Astrocyte (in vitro differentiated cells and primary cell): ENCODE results near the gene WNT9B. TPM values are rescaled to one million over a fixed set of nuclear protein-coding genes. Genes with fewer than 3 reads are reported as not detected.

Source experiments
- DNase-seq: peaks from one replicate; pipeline ENCODE4 v3.0.0-alpha.2; 2010; ENCODE audit warnings: low read depth
- FAIRE-seq: peaks from 2 replicates; lab custom pipeline; 2011; peaks lifted over from hg19 to GRCh38; lab: Jason Lieb, UNC
- H2AFZ ChIP-seq: 2 replicates; pipeline ENCODE4 v1.6.0; 2012; ENCODE audit warnings: low read depth, low read length, inconsistent platforms
- H3K27ac ChIP-seq: 2 replicates; pipeline ENCODE4 v1.5.1; 2011; ENCODE audit warnings: low read depth, low read length, inconsistent platforms
- H3K27me3 ChIP-seq: 2 replicates; pipeline ENCODE4 v1.6.0; 2011; ENCODE audit warnings: low read length, inconsistent platforms; ENCODE audit not compliant: insufficient read depth
- H3K36me3 ChIP-seq: 2 replicates; pipeline ENCODE4 v1.5.1; 2011; ENCODE audit warnings: low read length, inconsistent platforms; ENCODE audit not compliant: insufficient read depth
- H3K4me1 ChIP-seq: 2 replicates; pipeline ENCODE4 v1.5.1; 2011; ENCODE audit warnings: low read length, inconsistent platforms; ENCODE audit not compliant: insufficient read depth
- H3K4me2 ChIP-seq: 2 replicates; pipeline ENCODE4 v1.6.0; 2012; ENCODE audit warnings: low read length, inconsistent platforms
- H3K4me3 ChIP-seq: 2 replicates; pipeline ENCODE4 v1.5.1; 2011; ENCODE audit warnings: low read depth, mild to moderate bottlenecking, low read length, inconsistent platforms; ENCODE audit not compliant: insufficient read depth
- H3K79me2 ChIP-seq: 2 replicates; pipeline ENCODE4 v1.6.0; 2012; ENCODE audit warnings: mild to moderate bottlenecking, low read length, inconsistent platforms; ENCODE audit not compliant: insufficient read depth
- H3K9ac ChIP-seq: 2 replicates; pipeline ENCODE4 v1.6.0; 2012; ENCODE audit warnings: mild to moderate bottlenecking, low read length, inconsistent platforms
- H3K9me3 ChIP-seq: 2 replicates; pipeline ENCODE4 v1.5.1; 2012; ENCODE audit warnings: low read depth, mild to moderate bottlenecking, low read length, inconsistent platforms; ENCODE audit not compliant: insufficient read depth
- H4K20me1 ChIP-seq: 2 replicates; pipeline ENCODE4 v1.6.0; 2012; ENCODE audit warnings: low read length, inconsistent platforms; ENCODE audit not compliant: insufficient read depth
- H3K27ac Mint-ChIP-seq: one replicate; pipeline ENCODE4 v1.8.0; 2021; ENCODE audit warnings: mild to moderate bottlenecking, mixed read lengths; ENCODE audit not compliant: unreplicated experiment
- H3K27me3 Mint-ChIP-seq: one replicate; pipeline ENCODE4 v1.8.0; 2021; ENCODE audit warnings: low read depth, mixed read lengths; ENCODE audit not compliant: unreplicated experiment
- H3K36me3 Mint-ChIP-seq: one replicate; pipeline ENCODE4 v1.8.0; 2021; ENCODE audit warnings: low read depth, mixed read lengths; ENCODE audit not compliant: unreplicated experiment
- H3K4me1 Mint-ChIP-seq: one replicate; pipeline ENCODE4 v1.8.0; 2021; ENCODE audit warnings: low read depth, mixed read lengths; ENCODE audit not compliant: unreplicated experiment
- H3K4me3 Mint-ChIP-seq: one replicate; pipeline ENCODE4 v1.8.0; 2021; ENCODE audit warnings: mild to moderate bottlenecking, moderate library complexity, mixed read lengths; ENCODE audit not compliant: unreplicated experiment
- H3K9me3 Mint-ChIP-seq: one replicate; pipeline ENCODE4 v1.8.0; 2021; ENCODE audit warnings: mild to moderate bottlenecking, mixed read lengths; ENCODE audit not compliant: unreplicated experiment
- EZH2 ChIP-seq: IDR thresholded peaks from 2 replicates; pipeline ENCODE4 v1.6.1; 2012; ENCODE audit warnings: mild to moderate bottlenecking, low read length, inconsistent platforms; ENCODE audit not compliant: insufficient read depth
- total RNA-seq: library from RNA; stranded (reverse); gene quantifications from 2 replicates; pipeline ENCODE4 v1.2.1, GENCODE V29; 2021
- TF ChIP-seq, protein P1 (sequence below): IDR thresholded peaks from 2 replicates; pipeline ENCODE4 v1.5.1; 2011; ENCODE audit warnings: low read depth, mild to moderate bottlenecking, inconsistent platforms, low read length, moderate library complexity; ENCODE audit not compliant: insufficient read depth

Gene WNT9B
- total RNA-seq, 1 donor from 2014 or later: 0.48 TPM

DNA sequence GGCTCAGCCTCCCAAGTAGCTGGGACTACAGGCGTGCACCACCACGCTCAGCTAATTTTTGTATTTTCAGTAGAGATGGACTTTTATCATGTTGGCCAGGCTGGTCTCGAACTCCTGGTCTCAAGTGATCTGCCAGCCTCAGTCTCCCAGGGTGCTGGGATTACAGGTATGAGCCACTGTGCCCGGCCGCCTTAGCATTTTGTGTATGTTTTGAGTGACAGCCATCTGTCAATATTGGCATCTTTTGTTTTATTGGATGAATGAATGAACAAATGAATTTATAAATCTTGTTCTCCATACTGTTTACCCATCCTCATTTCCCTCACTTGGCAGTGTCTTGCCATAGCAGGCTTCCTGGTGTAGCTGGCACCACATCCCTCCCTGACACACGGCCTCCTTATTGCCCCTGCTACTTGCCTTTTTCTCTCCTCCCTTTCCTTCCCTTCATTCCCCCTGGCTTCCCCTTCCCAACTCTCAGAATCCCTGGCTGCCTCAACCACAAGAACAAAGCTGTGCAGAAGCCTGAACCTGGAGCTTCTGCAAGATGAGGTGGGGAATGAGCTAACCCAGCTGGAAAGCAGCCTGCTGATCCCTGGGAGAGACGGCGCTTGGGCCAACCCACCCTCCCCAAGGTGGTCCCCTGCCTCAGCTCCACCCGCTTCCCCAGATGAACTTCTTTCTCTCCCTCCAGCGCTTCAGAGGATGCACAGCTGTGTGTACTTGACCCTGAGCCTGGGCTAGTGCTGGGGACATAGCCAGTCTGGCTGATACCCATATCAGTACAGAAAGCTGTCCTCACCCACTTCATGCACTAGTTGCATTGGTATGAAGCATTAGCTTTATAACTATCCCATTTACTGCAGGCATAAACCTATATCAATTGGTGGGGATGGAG is 34.3 kb downstream of the WNT9B start:
- Mint-ChIP-seq H3K4me3 (peak overlapping the region; percentile 34), H3K9me3 (no peaks in the 10 kb centered on the region), H3K4me1 (peaks cover 5% of the 10 kb centered on the region), H3K27me3 (peaks cover 57% of the 10 kb centered on the region), H3K36me3 (no peaks in the 10 kb centered on the region), H3K27ac (no peak overlapping the region)
- H3K36me3 ChIP-seq: no peaks in the 10 kb centered on the region
- no peak overlapping the region for H3K4me3 ChIP-seq
- DNase-seq (no peak), FAIRE-seq (no peak)
- H3K4me1 ChIP-seq: no peaks in the 10 kb centered on the region
- no peak overlapping the region for H3K27ac ChIP-seq
- no peak overlapping the region for H2AFZ ChIP-seq
- H3K79me2 ChIP-seq: no peaks in the 10 kb centered on the region
- no peaks in the 10 kb centered on the region for H3K9me3 ChIP-seq
- no peak overlapping the region for H3K9ac ChIP-seq
- TF ChIP-seq, protein P1, sequence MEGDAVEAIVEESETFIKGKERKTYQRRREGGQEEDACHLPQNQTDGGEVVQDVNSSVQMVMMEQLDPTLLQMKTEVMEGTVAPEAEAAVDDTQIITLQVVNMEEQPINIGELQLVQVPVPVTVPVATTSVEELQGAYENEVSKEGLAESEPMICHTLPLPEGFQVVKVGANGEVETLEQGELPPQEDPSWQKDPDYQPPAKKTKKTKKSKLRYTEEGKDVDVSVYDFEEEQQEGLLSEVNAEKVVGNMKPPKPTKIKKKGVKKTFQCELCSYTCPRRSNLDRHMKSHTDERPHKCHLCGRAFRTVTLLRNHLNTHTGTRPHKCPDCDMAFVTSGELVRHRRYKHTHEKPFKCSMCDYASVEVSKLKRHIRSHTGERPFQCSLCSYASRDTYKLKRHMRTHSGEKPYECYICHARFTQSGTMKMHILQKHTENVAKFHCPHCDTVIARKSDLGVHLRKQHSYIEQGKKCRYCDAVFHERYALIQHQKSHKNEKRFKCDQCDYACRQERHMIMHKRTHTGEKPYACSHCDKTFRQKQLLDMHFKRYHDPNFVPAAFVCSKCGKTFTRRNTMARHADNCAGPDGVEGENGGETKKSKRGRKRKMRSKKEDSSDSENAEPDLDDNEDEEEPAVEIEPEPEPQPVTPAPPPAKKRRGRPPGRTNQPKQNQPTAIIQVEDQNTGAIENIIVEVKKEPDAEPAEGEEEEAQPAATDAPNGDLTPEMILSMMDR: no peak
- no peak for TF ChIP-seq EZH2
- no peak overlapping the region for H3K4me2 ChIP-seq
- H4K20me1 ChIP-seq: no peaks in the 10 kb centered on the region
- H3K27me3 ChIP-seq: peaks cover 44% of the 10 kb centered on the region

DNA sequence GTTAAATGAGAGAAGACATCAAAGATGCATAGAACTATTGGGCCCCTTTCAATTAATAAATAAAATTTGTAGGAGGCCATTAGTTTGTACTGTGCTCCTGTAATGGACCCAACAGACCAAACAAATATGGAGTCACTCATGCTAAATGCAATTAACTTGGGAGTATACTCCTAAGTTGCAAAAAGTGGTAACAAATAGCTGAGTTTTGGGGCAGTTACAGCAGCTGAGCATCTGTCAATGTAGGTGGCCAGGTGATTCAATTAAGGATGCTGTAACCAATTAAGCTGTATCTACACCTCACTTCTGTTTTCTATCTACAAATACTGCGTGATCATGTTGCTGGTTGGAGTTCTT is 34.9 kb downstream of the WNT9B start:
- Mint-ChIP-seq H3K4me1 (peaks cover 5% of the 10 kb centered on the region), H3K27ac (no peak overlapping the region), H3K27me3 (peaks cover 61% of the 10 kb centered on the region), H3K4me3 (no peak overlapping the region), H3K36me3 (no peaks in the 10 kb centered on the region), H3K9me3 (no peaks in the 10 kb centered on the region)
- DNase-seq (no peak), FAIRE-seq (no peak)
- Histone ChIP-seq H4K20me1 (no peaks in the 10 kb centered on the region), H3K27ac (no peak overlapping the region), H2AFZ (no peak overlapping the region), H3K4me3 (no peak overlapping the region), H3K4me2 (no peak overlapping the region), H3K9ac (no peak overlapping the region), H3K9me3 (no peaks in the 10 kb centered on the region), H3K79me2 (no peaks in the 10 kb centered on the region), H3K27me3 (peaks cover 49% of the 10 kb centered on the region), H3K4me1 (no peaks in the 10 kb centered on the region), H3K36me3 (no peaks in the 10 kb centered on the region)
- TF ChIP-seq, protein P1: no peak
- TF ChIP-seq EZH2: no peak

DNA sequence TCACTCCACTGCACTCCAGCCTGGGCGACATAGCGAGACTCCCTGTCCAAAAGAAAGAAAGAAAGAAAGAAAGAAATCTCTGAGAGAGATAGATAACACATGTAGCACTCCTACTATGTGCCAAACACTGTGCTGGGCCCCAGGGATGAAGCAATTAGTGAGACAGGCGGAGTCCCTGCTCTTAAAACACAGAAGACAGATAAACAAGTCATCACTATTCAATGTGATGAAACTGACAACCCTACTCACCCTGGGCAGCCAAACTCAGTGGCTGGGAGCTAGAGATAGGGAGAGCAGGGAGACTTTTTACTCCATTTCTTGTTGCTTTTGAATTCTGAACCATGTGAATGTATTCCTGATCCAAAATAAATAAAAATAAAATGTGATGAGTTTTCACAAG is 36.3 kb downstream of the WNT9B start:
- H3K36me3 ChIP-seq: no peaks in the 10 kb centered on the region
- H3K4me3 ChIP-seq: no peak overlapping the region
- FAIRE-seq (no peak), DNase-seq (no peak)
- no peak overlapping the region for H3K4me2 ChIP-seq
- H2AFZ ChIP-seq: no peak overlapping the region
- Mint-ChIP-seq H3K4me3 (no peak overlapping the region), H3K36me3 (no peaks in the 10 kb centered on the region), H3K27me3 (peaks cover 63% of the 10 kb centered on the region), H3K27ac (no peak overlapping the region), H3K9me3 (peaks cover 1% of the 10 kb centered on the region), H3K4me1 (peaks cover 5% of the 10 kb centered on the region)
- H3K27ac ChIP-seq: no peak overlapping the region
- no peaks in the 10 kb centered on the region for H3K4me1 ChIP-seq
- no peaks in the 10 kb centered on the region for H3K79me2 ChIP-seq
- no peaks in the 10 kb centered on the region for H3K9me3 ChIP-seq
- TF ChIP-seq EZH2: no peak
- TF ChIP-seq, protein P1: no peak
- no peaks in the 10 kb centered on the region for H4K20me1 ChIP-seq
- H3K27me3 ChIP-seq: peaks cover 59% of the 10 kb centered on the region
- H3K9ac ChIP-seq: no peak overlapping the region
